K562 (cell line): Measurements from ENCODE around the gene TMEM95. TPM values are rescaled to one million over a fixed set of nuclear protein-coding genes. Genes with fewer than 3 reads are reported as not detected.
A peak's percentile ranks its signal among the peaks of the same experiment; 100 is the strongest.

Source experiments
- AFF1 ChIP-seq, 2 experiments: fragments of 450-650 bp; IDR thresholded peaks; 2 replicates each; pipeline ENCODE4 v1.6.1; 2018; ENCODE audit warnings: mild to moderate bottlenecking in 2 of 2, low read depth in 1 of 2; ENCODE audit not compliant: partially characterized antibody in 2 of 2
- FOXM1 ChIP-seq, 2 experiments: fragments of 450-650 bp in 1 of 2; sonication (generic) in 1 of 2; formaldehyde crosslinking in 1 of 2; IDR thresholded peaks; 2 replicates each; pipeline versions ENCODE4 v1.6.1 to v1.9.0; 2017 to 2022; ENCODE audit warnings: low read depth in 2 of 2, mild to moderate bottlenecking in 2 of 2, missing genetic modification reagents in 1 of 2, moderate library complexity in 1 of 2
- HMG20A ChIP-seq: fragments of 450-650 bp; formaldehyde crosslinking; conservative IDR thresholded peaks from 2 replicates; pipeline ENCODE4 v1.4.0; 2020; ENCODE audit warnings: mild to moderate bottlenecking, mixed read lengths
- KLF16 ChIP-seq: IDR thresholded peaks from 2 replicates; pipeline ENCODE4 v1.6.1; 2016; ENCODE audit warnings: antibody characterized with exemption
- LARP7 ChIP-seq: fragments of 450-650 bp; IDR thresholded peaks from 2 replicates; pipeline ENCODE4 v1.6.1; 2016
- MLLT1 ChIP-seq, 2 experiments: fragments of 450-650 bp; IDR thresholded peaks; 2 replicates each; pipeline ENCODE4 v1.6.1; 2016
- NR2C2 ChIP-seq, 2 experiments: fragments of 200-800 bp in 1 of 2; sonication (Bioruptor generic) in 1 of 2; sonication (generic) in 1 of 2; formaldehyde crosslinking in 1 of 2; IDR thresholded peaks; 2 replicates each; pipeline versions ENCODE4 v1.6.1 to v1.8.0; 2016 to 2022; ENCODE audit warnings: mild to moderate bottlenecking in 1 of 2, missing compliant biosample characterization in 1 of 2, missing genetic modification characterization in 1 of 2, missing genetic modification reagents in 1 of 2
- RBM25 ChIP-seq: fragments of 200-400 bp; formaldehyde crosslinking; IDR thresholded peaks from 2 replicates; pipeline ENCODE4 v1.6.1; 2018; ENCODE audit warnings: low read length, low read depth, moderate library complexity; ENCODE audit not compliant: severe bottlenecking
- SLC30A9 ChIP-seq: fragments of 250-450 bp; sonication (Bioruptor Pico); IDR thresholded peaks from 2 replicates; pipeline ENCODE4 v1.8.0; 2022; ENCODE audit warnings: mild to moderate bottlenecking, moderate library complexity
- SMAD1 ChIP-seq: fragments of 150-350 bp; IDR thresholded peaks from 2 replicates; pipeline ENCODE4 v1.6.1; 2014; ENCODE audit warnings: low read length, low read depth; ENCODE audit not compliant: partially characterized antibody
- ZFX ChIP-seq: sonication (generic); formaldehyde crosslinking; IDR thresholded peaks from 2 replicates; pipeline ENCODE4 v1.8.0; 2022; ENCODE audit warnings: mild to moderate bottlenecking, missing genetic modification reagents, moderate library complexity
- ZMIZ1 ChIP-seq, 2 experiments: fragments of 150-350 bp in 1 of 2; IDR thresholded peaks; 2 replicates each; pipeline ENCODE4 v1.6.1; 2012 to 2016; ENCODE audit warnings: low read depth in 2 of 2, low read length in 2 of 2, mild to moderate bottlenecking in 1 of 2, moderate library complexity in 1 of 2
- ZNF551 ChIP-seq: fragments of 250-450 bp; sonication (Bioruptor Pico); IDR thresholded peaks from 2 replicates; pipeline ENCODE4 v1.5.0; 2021; ENCODE audit warnings: mild to moderate bottlenecking, moderate library complexity
- polyA plus RNA-seq, 8 experiments: library from polyadenylated mRNA; depleted of rRNA in 4 of 8; stranded (reverse) in 5 of 8; unstranded in 3 of 8; fragments of >200 nt; fragmentation: Nextera tagmentation in 2 of 8; fragmentation: Illumina TruSeq in 1 of 8; extraction: Ambion mirVana in 2 of 8; extraction: Trizol in 1 of 8; gene quantifications; 2 replicates each; pipeline versions ENCODE4 v1.2.1 to v1.2.3, GENCODE V29; 2011 to 2014; ENCODE audit warnings: inconsistent platforms in 1 of 8, missing spikeins in 1 of 8
- total RNA-seq, 7 experiments: library from RNA; depleted of rRNA in 6 of 7; stranded (reverse); fragments of >200 nt in 6 of 7; fragmentation: Illumina TruSeq in 2 of 7; extraction: Trizol in 2 of 7; gene quantifications; 2 replicates each; pipeline versions ENCODE4 v1.2.1 to v1.2.3, GENCODE V29; 2011 to 2021; ENCODE audit warnings: low replicate concordance in 1 of 7
- TF ChIP-seq, protein P1 (sequence below), 2 experiments: IDR thresholded peaks; 2 replicates each; pipeline ENCODE4 v1.6.1; 2012; ENCODE audit warnings: improper control_type of control experiment in 2 of 2, low read depth in 2 of 2, low read length in 2 of 2, borderline replicate concordance in 1 of 2

Gene TMEM95
- total and polyA plus RNA-seq, 9 of the 15 experiments (the other 6 are each of a cell fraction or from before 2014, with no cell fraction given), result not detected

- no peak for TF ChIP-seq ZMIZ1 (IDR thresholded peaks at IDR 0.05; ENCODE audit: low read depth in 2 of 2, low read length in 2 of 2)
- TF ChIP-seq LARP7, result no peak
- TF ChIP-seq SLC30A9 (CRISPR knock-in tag), result no peak
- TF ChIP-seq, protein P1, sequence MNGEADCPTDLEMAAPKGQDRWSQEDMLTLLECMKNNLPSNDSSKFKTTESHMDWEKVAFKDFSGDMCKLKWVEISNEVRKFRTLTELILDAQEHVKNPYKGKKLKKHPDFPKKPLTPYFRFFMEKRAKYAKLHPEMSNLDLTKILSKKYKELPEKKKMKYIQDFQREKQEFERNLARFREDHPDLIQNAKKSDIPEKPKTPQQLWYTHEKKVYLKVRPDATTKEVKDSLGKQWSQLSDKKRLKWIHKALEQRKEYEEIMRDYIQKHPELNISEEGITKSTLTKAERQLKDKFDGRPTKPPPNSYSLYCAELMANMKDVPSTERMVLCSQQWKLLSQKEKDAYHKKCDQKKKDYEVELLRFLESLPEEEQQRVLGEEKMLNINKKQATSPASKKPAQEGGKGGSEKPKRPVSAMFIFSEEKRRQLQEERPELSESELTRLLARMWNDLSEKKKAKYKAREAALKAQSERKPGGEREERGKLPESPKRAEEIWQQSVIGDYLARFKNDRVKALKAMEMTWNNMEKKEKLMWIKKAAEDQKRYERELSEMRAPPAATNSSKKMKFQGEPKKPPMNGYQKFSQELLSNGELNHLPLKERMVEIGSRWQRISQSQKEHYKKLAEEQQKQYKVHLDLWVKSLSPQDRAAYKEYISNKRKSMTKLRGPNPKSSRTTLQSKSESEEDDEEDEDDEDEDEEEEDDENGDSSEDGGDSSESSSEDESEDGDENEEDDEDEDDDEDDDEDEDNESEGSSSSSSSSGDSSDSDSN (IDR thresholded peaks at IDR 0.05; ENCODE audit: borderline replicate concordance in 1 of 2, low read depth in 2 of 2, low read length in 2 of 2), result 0 out of 4 replicates have a peak, but pooled peaks of 1 of the 2 experiments have one; percentile 1
- no peak for TF ChIP-seq NR2C2 (CRISPR knock-in tag; IDR thresholded peaks at IDR 0.05)
- TF ChIP-seq NR2C2 (tag; IDR thresholded peaks at IDR 0.05), result peak; percentile 87
- TF ChIP-seq HMG20A, result no peak
- no peak for TF ChIP-seq MLLT1 (IDR thresholded peaks at IDR 0.05)
- no peak for TF ChIP-seq SMAD1
- TF ChIP-seq RBM25, result no peak
- TF ChIP-seq ZFX, result peak; percentile 8; the same call in 1 of the 2 replicates
- 0 out of 2 replicates have a peak, but pooled peaks have one; percentile 1 for TF ChIP-seq KLF16
- no peak for TF ChIP-seq ZNF551 (CRISPR knock-in tag)
- no peak for TF ChIP-seq AFF1 (IDR thresholded peaks at IDR 0.05; ENCODE audit: low read depth in 1 of 2, partially characterized antibody in 2 of 2)
- no peak for TF ChIP-seq FOXM1 (IDR thresholded peaks at IDR 0.05; ENCODE audit: low read depth)
- TF ChIP-seq FOXM1 (CRISPR knock-in tag; IDR thresholded peaks at IDR 0.05; ENCODE audit: low read depth), result no peak
Observed at GRCh38 chr17:7315570-7316235, 39.3 kb upstream of the TMEM95 start (continued).
